ENCODE results near the gene HYAL1. TPM values are rescaled to one million over a fixed set of nuclear protein-coding genes. Genes with fewer than 3 reads are reported as not detected.
"Not testable (repeated sequence)": the region's sequence is repeated elsewhere in the genome, so short reads cannot be mapped to it uniquely, and the experiment has no call there.

Gene HYAL1
- total RNA-seq, 1 donor from 2014 or later: 0.83 TPM

- Mint-ChIP-seq H3K9me3 (ENCODE audit: unreplicated experiment) (no peaks in the 10 kb centered on the region), H3K27me3 (ENCODE audit: unreplicated experiment) (peaks cover 16% of the 10 kb centered on the region), H3K4me3 (ENCODE audit: unreplicated experiment) (no peak overlapping the region), H3K4me1 (ENCODE audit: unreplicated experiment) (peaks cover 17% of the 10 kb centered on the region), H3K36me3 (ENCODE audit: unreplicated experiment) (no peaks in the 10 kb centered on the region), H3K27ac (ENCODE audit: unreplicated experiment) (no peak overlapping the region)
- no peak for DNase-seq (ENCODE audit: extremely low spot score, unreplicated experiment)
- TF ChIP-seq CTCF (IDR thresholded peaks at IDR 0.05): no peak
Measured at GRCh38 chr3:50275141-50275995, 28.0 kb downstream of the HYAL1 start.

- Mint-ChIP-seq H3K27ac (ENCODE audit: unreplicated experiment) (no peak overlapping the region), H3K4me3 (ENCODE audit: unreplicated experiment) (no peak overlapping the region), H3K27me3 (ENCODE audit: unreplicated experiment) (peaks cover 16% of the 10 kb centered on the region)
Measured at GRCh38 chr3:50274371-50275104, 28.8 kb downstream of the HYAL1 start.

GRCh38 chr3:50273689-50274065 lies 29.7 kb downstream of the HYAL1 start:
- no peak overlapping the region for H3K4me3 Mint-ChIP-seq (ENCODE audit: unreplicated experiment)
- no peak for TF ChIP-seq CTCF (IDR thresholded peaks at IDR 0.05)
- peaks cover 31% of the 10 kb centered on the region for H3K4me1 Mint-ChIP-seq (ENCODE audit: unreplicated experiment)
- no peak for DNase-seq (ENCODE audit: extremely low spot score, unreplicated experiment)
- H3K9me3 Mint-ChIP-seq (ENCODE audit: unreplicated experiment): no peaks in the 10 kb centered on the region
- no peaks in the 10 kb centered on the region for H3K36me3 Mint-ChIP-seq (ENCODE audit: unreplicated experiment)
- H3K27me3 Mint-ChIP-seq (ENCODE audit: unreplicated experiment): peaks cover 16% of the 10 kb centered on the region
- no peak overlapping the region for H3K27ac Mint-ChIP-seq (ENCODE audit: unreplicated experiment)

More at GRCh38 chr3:50274371-50275104, 28.8 kb downstream of the HYAL1 start:
- DNase-seq (ENCODE audit: extremely low spot score, unreplicated experiment): no peak
- H3K9me3 Mint-ChIP-seq (ENCODE audit: unreplicated experiment): no peaks in the 10 kb centered on the region
- peak; percentile 74 for TF ChIP-seq CTCF (IDR thresholded peaks at IDR 0.05)
- H3K4me1 Mint-ChIP-seq (ENCODE audit: unreplicated experiment): peaks cover 23% of the 10 kb centered on the region
- no peaks in the 10 kb centered on the region for H3K36me3 Mint-ChIP-seq (ENCODE audit: unreplicated experiment)

GRCh38 chr3:50272911-50273688 lies 30.3 kb downstream of the HYAL1 start:
- Mint-ChIP-seq H3K27me3 (ENCODE audit: unreplicated experiment) (peaks cover 16% of the 10 kb centered on the region), H3K36me3 (ENCODE audit: unreplicated experiment) (no peaks in the 10 kb centered on the region), H3K27ac (ENCODE audit: unreplicated experiment) (no peak overlapping the region), H3K9me3 (ENCODE audit: unreplicated experiment) (no peaks in the 10 kb centered on the region), H3K4me1 (ENCODE audit: unreplicated experiment) (peaks cover 37% of the 10 kb centered on the region), H3K4me3 (ENCODE audit: unreplicated experiment) (peak overlapping the region; percentile 41)
- DNase-seq (ENCODE audit: extremely low spot score, unreplicated experiment): peak; percentile 95
- TF ChIP-seq CTCF (IDR thresholded peaks at IDR 0.05): peak; percentile 98

- not testable (repeated sequence) for H3K9me3 Mint-ChIP-seq (ENCODE audit: unreplicated experiment); H3K4me3 Mint-ChIP-seq (ENCODE audit: unreplicated experiment); H3K36me3 Mint-ChIP-seq (ENCODE audit: unreplicated experiment); H3K27ac Mint-ChIP-seq (ENCODE audit: unreplicated experiment); DNase-seq (ENCODE audit: extremely low spot score, unreplicated experiment)
- Mint-ChIP-seq H3K27me3 (ENCODE audit: unreplicated experiment) (peaks cover 16% of the 10 kb centered on the region), H3K4me1 (ENCODE audit: unreplicated experiment) (peaks cover 43% of the 10 kb centered on the region)
Measured at GRCh38 chr3:50272538-50272910, 30.9 kb downstream of the HYAL1 start.

All from osteocyte (in vitro differentiated cells).